PC-9 (cell line): ENCODE measurements around the gene SLC35F3. TPM values are rescaled to one million over a fixed set of nuclear protein-coding genes. Genes with fewer than 3 reads are reported as not detected.

Source experiments
- BruUV-seq: library from RNA; stranded (reverse); fragments of 400-500 nt; replicated peaks from 2 replicates; lab custom pipeline; 2021; lab: Mats Ljungman, UMichigan
- CTCF ChIA-PET: fragments of 300-600 bp; sonication (Branson Sonifier 250); formaldehyde crosslinking; loops from one replicate; lab custom pipeline; 2022; ENCODE audit warnings: antibody characterized with exemption; lab: Charles Lee
- POLR2A ChIA-PET: fragments of 300-600 bp; sonication (Branson Sonifier 250); formaldehyde crosslinking; loops from one replicate; lab custom pipeline; 2022; ENCODE audit warnings: antibody characterized with exemption; ENCODE audit not compliant: unreplicated experiment; lab: Charles Lee
- DNase-seq, 2 experiments: peaks; one replicate each; pipeline versions ENCODE4 v3.0.0 to v3.0.0-alpha.2; 2015 to 2022; ENCODE audit warnings: mixed read lengths in 1 of 2
- H2AFZ ChIP-seq: fragments of 200-600 bp; sonication (generic); 2 replicates; pipeline ENCODE4 v1.8.1; 2017; ENCODE audit warnings: antibody characterized with exemption
- H3F3A ChIP-seq: fragments of 200-600 bp; sonication (generic); 2 replicates; pipeline ENCODE4 v1.8.1; 2017; ENCODE audit warnings: antibody characterized with exemption, mild to moderate bottlenecking, low read depth; ENCODE audit not compliant: insufficient read depth
- H3K27ac ChIP-seq: fragments of 200-600 bp; sonication (generic); 2 replicates; pipeline ENCODE4 v1.6.1; 2016; ENCODE audit warnings: mixed run types
- H3K27me3 ChIP-seq: fragments of 200-600 bp; sonication (generic); 2 replicates; pipeline ENCODE4 v1.6.1; 2016; ENCODE audit warnings: low read depth, mixed run types; ENCODE audit not compliant: insufficient read depth
- H3K36me3 ChIP-seq: fragments of 200-600 bp; sonication (generic); 2 replicates; pipeline ENCODE4 v1.6.1; 2016; ENCODE audit warnings: low read depth, mixed run types
- H3K4me1 ChIP-seq: fragments of 200-600 bp; sonication (generic); replicated peaks from 2 replicates; pipeline ENCODE4 v1.6.1; 2016; ENCODE audit warnings: mixed run types; ENCODE audit not compliant: insufficient read depth
- H3K4me2 ChIP-seq: fragments of 200-600 bp; sonication (generic); 2 replicates; pipeline ENCODE4 v1.6.1; 2017; ENCODE audit warnings: mixed run types
- H3K4me3 ChIP-seq: fragments of 200-600 bp; sonication (generic); 2 replicates; pipeline ENCODE4 v1.6.1; 2016; ENCODE audit warnings: mixed run types
- H3K79me2 ChIP-seq: fragments of 200-600 bp; sonication (generic); 2 replicates; pipeline ENCODE4 v1.6.1; 2017; ENCODE audit warnings: low read depth, mixed run types
- H3K9me2 ChIP-seq: fragments of 200-600 bp; sonication (generic); 2 replicates; pipeline ENCODE4 v1.8.1; 2017; ENCODE audit warnings: mild to moderate bottlenecking; ENCODE audit not compliant: insufficient read depth
- H3K9me3 ChIP-seq: fragments of 200-600 bp; sonication (generic); 2 replicates; pipeline ENCODE4 v1.8.1; 2016; ENCODE audit warnings: low read depth; ENCODE audit not compliant: insufficient read depth
- H4K20me1 ChIP-seq: fragments of 200-600 bp; sonication (generic); 2 replicates; pipeline ENCODE4 v1.8.1; 2017; ENCODE audit not compliant: insufficient read depth
- EZH2 ChIP-seq: fragments of 200-600 bp; sonication (generic); IDR thresholded peaks from 2 replicates; pipeline ENCODE4 v1.8.0; 2017; ENCODE audit warnings: antibody characterized with exemption, low read depth
- intact Hi-C: fragments of 100-400 bp; cut with micrococcal nuclease; formaldehyde crosslinking; loops from one replicate; pipeline ENCODE4 v1.10.0; 2022; ENCODE audit not compliant: unreplicated experiment
- total RNA-seq: library from RNA; stranded (reverse); gene quantifications from 2 replicates; pipeline ENCODE4 v1.2.3, GENCODE V29; 2021
- TF ChIP-seq, protein P1 (sequence below): fragments of 200-600 bp; sonication (generic); conservative IDR thresholded peaks from 2 replicates; pipeline ENCODE4 v1.6.1; 2017; ENCODE audit warnings: mixed run types, antibody characterized with exemption, mild to moderate bottlenecking, moderate library complexity

Gene SLC35F3
- total RNA-seq, 1 experiment from 2014 or later = 6.1 TPM

DNA sequence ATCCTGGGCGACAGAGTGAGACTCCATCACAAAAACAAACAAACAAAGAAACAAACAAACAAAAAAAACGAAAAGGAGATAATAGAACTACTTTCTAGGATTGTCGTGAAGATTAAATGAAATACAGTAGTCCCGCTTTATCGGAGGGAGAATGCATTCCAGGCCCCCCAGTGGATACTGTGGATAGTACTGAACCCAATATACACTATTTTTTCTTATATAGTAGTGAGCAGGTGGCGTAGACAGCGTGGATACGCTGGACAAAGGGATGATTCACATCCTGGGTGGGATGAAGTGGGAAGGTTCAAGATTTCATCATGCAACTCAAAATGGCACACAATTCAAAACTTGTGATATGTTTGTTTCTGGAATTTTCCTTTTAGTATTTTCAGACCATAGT lies 8.0 kb downstream of the SLC35F3 start:
- no TSS peak for BruUV-seq
- Histone ChIP-seq H3K4me3 (no peak overlapping the region), H3F3A (peaks cover 18% of the 10 kb centered on the region; the same call in 1 of the 2 replicates), H3K9me2 (no peaks in the 10 kb centered on the region), H3K9me3 (no peaks in the 10 kb centered on the region), H3K36me3 (no peaks in the 10 kb centered on the region), H3K27me3 (no peaks in the 10 kb centered on the region), H3K27ac (no peak overlapping the region), H4K20me1 (no peaks in the 10 kb centered on the region), H3K79me2 (no peaks in the 10 kb centered on the region), H3K4me1 (peaks cover 20% of the 10 kb centered on the region), H3K4me2 (no peak overlapping the region), H2AFZ (no peak overlapping the region)
- ChIA-PET POLR2A (no interaction called here), CTCF (interaction anchor here (0.6 kb wide), 1 partner anchor 490 kb away, joined by 3 read pairs; no protein-coding TSS in a partner anchor)
- no peak for TF ChIP-seq EZH2
- TF ChIP-seq, protein P1, sequence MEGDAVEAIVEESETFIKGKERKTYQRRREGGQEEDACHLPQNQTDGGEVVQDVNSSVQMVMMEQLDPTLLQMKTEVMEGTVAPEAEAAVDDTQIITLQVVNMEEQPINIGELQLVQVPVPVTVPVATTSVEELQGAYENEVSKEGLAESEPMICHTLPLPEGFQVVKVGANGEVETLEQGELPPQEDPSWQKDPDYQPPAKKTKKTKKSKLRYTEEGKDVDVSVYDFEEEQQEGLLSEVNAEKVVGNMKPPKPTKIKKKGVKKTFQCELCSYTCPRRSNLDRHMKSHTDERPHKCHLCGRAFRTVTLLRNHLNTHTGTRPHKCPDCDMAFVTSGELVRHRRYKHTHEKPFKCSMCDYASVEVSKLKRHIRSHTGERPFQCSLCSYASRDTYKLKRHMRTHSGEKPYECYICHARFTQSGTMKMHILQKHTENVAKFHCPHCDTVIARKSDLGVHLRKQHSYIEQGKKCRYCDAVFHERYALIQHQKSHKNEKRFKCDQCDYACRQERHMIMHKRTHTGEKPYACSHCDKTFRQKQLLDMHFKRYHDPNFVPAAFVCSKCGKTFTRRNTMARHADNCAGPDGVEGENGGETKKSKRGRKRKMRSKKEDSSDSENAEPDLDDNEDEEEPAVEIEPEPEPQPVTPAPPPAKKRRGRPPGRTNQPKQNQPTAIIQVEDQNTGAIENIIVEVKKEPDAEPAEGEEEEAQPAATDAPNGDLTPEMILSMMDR = no peak
- DNase-seq = no peak
- intact Hi-C loops = no loop called here

DNA sequence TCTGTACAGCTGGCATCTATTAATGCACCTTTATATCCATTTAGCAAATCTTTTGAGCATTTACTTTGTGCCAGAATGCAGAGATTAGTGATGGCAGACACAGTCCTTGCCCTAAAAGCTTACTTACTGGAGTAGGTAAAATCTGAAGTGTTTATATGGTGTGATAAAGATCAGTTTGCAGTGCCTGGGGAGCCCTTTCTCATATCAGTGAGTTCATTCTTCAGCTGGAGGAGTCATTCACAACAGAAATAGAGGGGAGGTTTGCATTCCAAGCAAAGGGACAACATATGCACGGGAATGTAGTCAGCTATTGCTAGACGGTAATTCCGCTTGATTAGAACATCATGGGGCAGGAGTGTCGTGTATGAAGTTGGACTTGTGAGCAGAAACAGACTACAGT lies 8.4 kb downstream of the SLC35F3 start:
- H3K79me2 ChIP-seq = no peaks in the 10 kb centered on the region
- no peak overlapping the region for H3K27ac ChIP-seq
- no peaks in the 10 kb centered on the region for H4K20me1 ChIP-seq
- CTCF ChIA-PET = no interaction called here
- H3K36me3 ChIP-seq = no peaks in the 10 kb centered on the region
- no peak for DNase-seq
- no peak overlapping the region for H2AFZ ChIP-seq
- no peak for TF ChIP-seq EZH2
- TF ChIP-seq, protein P1 = no peak
- H3K4me3 ChIP-seq = no peak overlapping the region
- H3K9me2 ChIP-seq = no peaks in the 10 kb centered on the region
- H3K9me3 ChIP-seq = no peaks in the 10 kb centered on the region
- H3F3A ChIP-seq = peaks cover 18% of the 10 kb centered on the region; the same call in 1 of the 2 replicates
- intact Hi-C loops = no loop called here
- no TSS peak for BruUV-seq
- H3K4me1 ChIP-seq = peaks cover 20% of the 10 kb centered on the region
- no peaks in the 10 kb centered on the region for H3K27me3 ChIP-seq
- POLR2A ChIA-PET = interaction anchor here (0.6 kb wide), 1 partner anchor 487 kb away, joined by 4 read pairs; no protein-coding TSS in a partner anchor
- H3K4me2 ChIP-seq = no peak overlapping the region

DNA sequence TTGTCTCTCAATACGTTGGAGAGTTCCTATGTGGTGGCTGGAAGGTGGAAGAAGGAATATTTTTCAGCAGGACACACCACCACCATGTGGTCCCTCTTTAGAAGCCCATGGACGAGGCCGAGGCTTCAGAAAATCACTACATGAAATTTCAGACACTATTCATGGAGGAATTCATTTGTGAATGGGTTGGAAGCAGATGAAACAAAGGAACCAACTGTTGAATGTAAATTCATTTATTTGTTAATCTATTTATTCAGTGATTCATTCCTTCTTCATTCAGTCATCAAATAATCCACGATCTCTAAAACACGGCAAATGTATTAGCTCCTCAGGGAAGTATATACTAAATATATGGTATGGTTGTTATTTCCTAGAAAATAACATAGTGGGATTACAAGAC lies 12.2 kb downstream of the SLC35F3 start:
- intact Hi-C loops = no loop called here
- BruUV-seq = no TSS peak
- no peaks in the 10 kb centered on the region for H3K79me2 ChIP-seq
- 0 out of 2 replicates have a peak overlapping the region, but pooled peaks have one; percentile 2 for H3K4me2 ChIP-seq
- H3K27ac ChIP-seq = no peak overlapping the region
- POLR2A ChIA-PET = no interaction called here
- no peaks in the 10 kb centered on the region for H3F3A ChIP-seq
- no peak overlapping the region for H3K4me3 ChIP-seq
- no peaks in the 10 kb centered on the region for H3K9me2 ChIP-seq
- DNase-seq = peak in 1 of 2 experiments; percentile 55
- CTCF ChIA-PET = interaction anchor here (0.6 kb wide), 1 partner anchor 149 kb away, joined by 3 read pairs; no protein-coding TSS in a partner anchor
- TF ChIP-seq, protein P1 = no peak
- no peak for TF ChIP-seq EZH2
- H3K4me1 ChIP-seq = peaks cover 5% of the 10 kb centered on the region
- no peaks in the 10 kb centered on the region for H3K27me3 ChIP-seq
- no peaks in the 10 kb centered on the region for H3K9me3 ChIP-seq
- H2AFZ ChIP-seq = no peak overlapping the region
- no peaks in the 10 kb centered on the region for H3K36me3 ChIP-seq
- no peaks in the 10 kb centered on the region for H4K20me1 ChIP-seq
